H9 (cell line): ENCODE measurements around the gene ING1. TPM values are rescaled to one million over a fixed set of nuclear protein-coding genes. Genes with fewer than 3 reads are reported as not detected.

Experiments
- DNase-seq: peaks from one replicate; pipeline ENCODE4 v3.0.0-alpha.2; 2017
- H2AFZ ChIP-seq: one replicate; pipeline ENCODE4 v1.6.1; 2013; ENCODE audit warnings: mild to moderate bottlenecking, low read length, control low read depth, moderate library complexity
- H2AK5ac ChIP-seq: 2 replicates; pipeline ENCODE4 v1.6.1; 2013; ENCODE audit warnings: low read length, control low read depth, mixed read lengths; ENCODE audit not compliant: insufficient read length
- H2BK120ac ChIP-seq: one replicate; pipeline ENCODE4 v1.6.1; 2013; ENCODE audit warnings: low read depth, mild to moderate bottlenecking, low read length, control low read depth, inconsistent platforms; ENCODE audit not compliant: poor library complexity, severe bottlenecking
- H2BK12ac ChIP-seq: 2 replicates; pipeline ENCODE4 v1.6.1; 2013; ENCODE audit warnings: low read length, control low read depth, mixed read lengths, low read depth; ENCODE audit not compliant: insufficient read length
- H2BK15ac ChIP-seq: 2 replicates; pipeline ENCODE4 v1.6.1; 2013; ENCODE audit warnings: low read depth, low read length, control low read depth
- H2BK20ac ChIP-seq: one replicate; pipeline ENCODE4 v1.6.1; 2013; ENCODE audit warnings: low read depth, mild to moderate bottlenecking, low read length, control low read depth, inconsistent platforms; ENCODE audit not compliant: poor library complexity, severe bottlenecking
- H2BK5ac ChIP-seq: 2 replicates; pipeline ENCODE4 v1.6.1; 2013; ENCODE audit warnings: low read length, control low read depth, mixed read lengths; ENCODE audit not compliant: insufficient read length
- H3K14ac ChIP-seq: 2 replicates; pipeline ENCODE4 v1.6.1; 2013; ENCODE audit warnings: low read length, control low read depth; ENCODE audit not compliant: insufficient read depth
- H3K18ac ChIP-seq: 2 replicates; pipeline ENCODE4 v1.6.1; 2013; ENCODE audit warnings: low read depth, mild to moderate bottlenecking, mixed read lengths, low read length, control low read depth; ENCODE audit not compliant: insufficient read length
- H3K23ac ChIP-seq: 2 replicates; pipeline ENCODE4 v1.6.1; 2013; ENCODE audit warnings: low read length, control low read depth, mixed read lengths, low read depth; ENCODE audit not compliant: insufficient read length
- H3K23me2 ChIP-seq: 2 replicates; pipeline ENCODE4 v1.6.1; 2013; ENCODE audit warnings: low read depth, mild to moderate bottlenecking, mixed read lengths, low read length, control low read depth; ENCODE audit not compliant: insufficient read length, poor library complexity, severe bottlenecking
- H3K27ac ChIP-seq: 2 replicates; pipeline ENCODE4 v1.5.1; 2013; ENCODE audit warnings: low read length, control low read depth, mixed read lengths, low read depth; ENCODE audit not compliant: insufficient read length
- H3K27me3 ChIP-seq: 2 replicates; pipeline ENCODE4 v1.6.1; 2013; ENCODE audit warnings: low read length, control low read depth, inconsistent platforms; ENCODE audit not compliant: insufficient read depth
- H3K4ac ChIP-seq: 2 replicates; pipeline ENCODE4 v1.6.1; 2013; ENCODE audit warnings: low read depth, mild to moderate bottlenecking, control low read depth, inconsistent platforms, low read length, moderate library complexity
- H3K4me1 ChIP-seq: 2 replicates; pipeline ENCODE4 v1.6.1; 2013; ENCODE audit warnings: low read length, control low read depth, inconsistent platforms; ENCODE audit not compliant: insufficient read depth
- H3K4me2 ChIP-seq: 2 replicates; pipeline ENCODE4 v1.6.1; 2013; ENCODE audit warnings: low read length, control low read depth, mixed read lengths; ENCODE audit not compliant: insufficient read length, insufficient read depth
- H3K56ac ChIP-seq: 2 replicates; pipeline ENCODE4 v1.6.1; 2013; ENCODE audit warnings: low read depth, mild to moderate bottlenecking, mixed read lengths, low read length, control low read depth; ENCODE audit not compliant: insufficient read length
- H3K79me1 ChIP-seq: 2 replicates; pipeline ENCODE4 v1.6.1; 2013; ENCODE audit warnings: low read depth, mild to moderate bottlenecking, moderate library complexity, low read length, control low read depth, inconsistent platforms; ENCODE audit not compliant: insufficient read depth, poor library complexity, severe bottlenecking
- H3K79me2 ChIP-seq: 2 replicates; pipeline ENCODE4 v1.6.1; 2013; ENCODE audit warnings: low read length, control low read depth, inconsistent platforms; ENCODE audit not compliant: insufficient read depth
- H3K9ac ChIP-seq: 2 replicates; pipeline ENCODE4 v1.6.1; 2013; ENCODE audit warnings: low read length, control low read depth, mixed read lengths; ENCODE audit not compliant: insufficient read length; ENCODE audit errors: extremely low read depth
- H3K9me3 ChIP-seq: one replicate; pipeline ENCODE4 v1.6.1; 2013; ENCODE audit warnings: low read depth, low read length, inconsistent platforms; ENCODE audit not compliant: control insufficient read depth
- H3T11ph ChIP-seq: one replicate; pipeline ENCODE4 v1.6.1; 2013; ENCODE audit warnings: mild to moderate bottlenecking, low read length, control low read depth, inconsistent platforms
- H4K20me1 ChIP-seq: one replicate; pipeline ENCODE4 v1.6.1; 2013; ENCODE audit not compliant: control insufficient read depth, insufficient read length, insufficient read depth
- H4K5ac ChIP-seq: 2 replicates; pipeline ENCODE4 v1.6.1; 2013; ENCODE audit warnings: low read depth, mild to moderate bottlenecking, mixed read lengths, low read length, control low read depth; ENCODE audit not compliant: insufficient read length
- H4K8ac ChIP-seq: replicated peaks from 2 replicates; pipeline ENCODE4 v1.6.1; 2013; ENCODE audit warnings: low read length, control low read depth, mixed read lengths, low read depth; ENCODE audit not compliant: insufficient read length
- H4K91ac ChIP-seq: 2 replicates; pipeline ENCODE4 v1.6.1; 2013; ENCODE audit warnings: low read depth, mild to moderate bottlenecking, moderate library complexity, mixed read lengths, low read length, control low read depth; ENCODE audit not compliant: insufficient read length
- H3K27ac Mint-ChIP-seq, 3 experiments: 2 replicates in 2 of 3; 3 replicates in 1 of 3; pipeline ENCODE4 v1.8.0; 2020 to 2021; ENCODE audit warnings: mixed read lengths in 3 of 3, mild to moderate bottlenecking in 1 of 3, moderate library complexity in 1 of 3
- H3K27me3 Mint-ChIP-seq: 2 replicates; pipeline ENCODE4 v1.8.0; 2021; ENCODE audit warnings: low read depth, mild to moderate bottlenecking, moderate library complexity, mixed read lengths
- H3K36me3 Mint-ChIP-seq, 3 experiments: 2 replicates in 2 of 3; 3 replicates in 1 of 3; pipeline ENCODE4 v1.8.0; 2020 to 2021; ENCODE audit warnings: low read depth in 3 of 3, mixed read lengths in 3 of 3; ENCODE audit not compliant: insufficient read depth in 1 of 3
- H3K4me1 Mint-ChIP-seq, 2 experiments: 2 replicates each; pipeline ENCODE4 v1.8.0; 2020; ENCODE audit warnings: mixed read lengths in 2 of 2
- H3K4me3 Mint-ChIP-seq, 2 experiments: 2 replicates in 1 of 2; 3 replicates in 1 of 2; pipeline ENCODE4 v1.8.0; 2020 to 2021; ENCODE audit warnings: mild to moderate bottlenecking in 2 of 2, mixed read lengths in 2 of 2, moderate library complexity in 1 of 2
- H3K9me3 Mint-ChIP-seq, 2 experiments: 2 replicates in 1 of 2; 3 replicates in 1 of 2; pipeline ENCODE4 v1.8.0; 2020; ENCODE audit warnings: mild to moderate bottlenecking in 2 of 2, mixed read lengths in 2 of 2, moderate library complexity in 1 of 2
- WGBS: extraction: QIAGEN DNeasy Blood & Tissue Kit; methylation state at CpG from one replicate; pipeline ENCODE4 v1.1.7; 2013; ENCODE audit warnings: missing lambda C conversion rate, low lambda C conversion rate, mixed read lengths; ENCODE audit not compliant: insufficient read length; ENCODE audit errors: extremely low coverage; 5-methylcytosine and 5-hydroxymethylcytosine counted together
- total RNA-seq: library from RNA; stranded (reverse); gene quantifications from 2 replicates; pipeline ENCODE4 v1.2.1, GENCODE V29; 2021
- TF ChIP-seq, protein P1 (sequence below): fragments of 200-600 bp; sonication (generic); conservative IDR thresholded peaks from 3 replicates; pipeline ENCODE4 v1.8.0; 2021; ENCODE audit warnings: antibody characterized with exemption, mild to moderate bottlenecking

Gene ING1
- total RNA-seq, 1 experiment from 2014 or later: 17.3 TPM

DNA sequence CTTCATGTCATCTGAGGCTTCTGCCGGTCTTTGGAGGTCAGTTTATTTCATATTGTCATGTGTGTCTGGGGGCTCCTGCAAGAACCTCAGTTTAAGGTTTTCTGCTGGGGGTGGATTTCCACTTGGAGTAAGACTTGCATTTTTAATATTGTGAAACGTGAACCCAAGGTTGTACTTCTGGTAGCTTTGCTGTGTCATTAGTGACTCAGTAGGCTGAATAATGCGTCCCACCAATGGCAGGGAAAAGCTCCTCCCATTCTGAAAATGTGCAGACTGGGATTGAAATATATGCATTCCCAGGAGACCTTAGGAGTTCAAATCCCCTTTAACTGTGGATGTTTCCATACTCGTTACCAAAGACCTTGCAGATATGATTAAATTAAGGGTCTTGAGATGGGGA lies 46.2 kb downstream of the ING1 start:
- Histone ChIP-seq H2BK20ac (no peak overlapping the region), H3K27ac (no peak overlapping the region), H2BK15ac (no peak overlapping the region), H2AK5ac (no peak overlapping the region), H3K9me3 (no peaks in the 10 kb centered on the region), H3K79me1 (no peaks in the 10 kb centered on the region), H2BK120ac (no peak overlapping the region), H3K23ac (no peak overlapping the region), H3K4ac (no peak overlapping the region), H2AFZ (no peak overlapping the region), H4K20me1 (no peaks in the 10 kb centered on the region), H3K56ac (no peak overlapping the region), H3K4me2 (no peak overlapping the region), H2BK5ac (no peak overlapping the region), H2BK12ac (no peak overlapping the region), H3K23me2 (peaks cover 5% of the 10 kb centered on the region), H3K9ac (no peak overlapping the region), H3K18ac (no peak overlapping the region), H3T11ph (no peak overlapping the region), H4K91ac (no peak overlapping the region), H4K5ac (no peak overlapping the region), H3K27me3 (no peaks in the 10 kb centered on the region), H4K8ac (no peak overlapping the region), H3K79me2 (no peaks in the 10 kb centered on the region), H3K14ac (no peak overlapping the region), H3K4me1 (peaks cover 3% of the 10 kb centered on the region; the same call in 1 of the 2 replicates)
- H3K4me1 Mint-ChIP-seq: peaks cover 22 to 23% of the 10 kb centered on the region in 2 experiments
- TF ChIP-seq, protein P1, sequence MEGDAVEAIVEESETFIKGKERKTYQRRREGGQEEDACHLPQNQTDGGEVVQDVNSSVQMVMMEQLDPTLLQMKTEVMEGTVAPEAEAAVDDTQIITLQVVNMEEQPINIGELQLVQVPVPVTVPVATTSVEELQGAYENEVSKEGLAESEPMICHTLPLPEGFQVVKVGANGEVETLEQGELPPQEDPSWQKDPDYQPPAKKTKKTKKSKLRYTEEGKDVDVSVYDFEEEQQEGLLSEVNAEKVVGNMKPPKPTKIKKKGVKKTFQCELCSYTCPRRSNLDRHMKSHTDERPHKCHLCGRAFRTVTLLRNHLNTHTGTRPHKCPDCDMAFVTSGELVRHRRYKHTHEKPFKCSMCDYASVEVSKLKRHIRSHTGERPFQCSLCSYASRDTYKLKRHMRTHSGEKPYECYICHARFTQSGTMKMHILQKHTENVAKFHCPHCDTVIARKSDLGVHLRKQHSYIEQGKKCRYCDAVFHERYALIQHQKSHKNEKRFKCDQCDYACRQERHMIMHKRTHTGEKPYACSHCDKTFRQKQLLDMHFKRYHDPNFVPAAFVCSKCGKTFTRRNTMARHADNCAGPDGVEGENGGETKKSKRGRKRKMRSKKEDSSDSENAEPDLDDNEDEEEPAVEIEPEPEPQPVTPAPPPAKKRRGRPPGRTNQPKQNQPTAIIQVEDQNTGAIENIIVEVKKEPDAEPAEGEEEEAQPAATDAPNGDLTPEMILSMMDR: no peak
- DNase-seq: no peak
- H3K9me3 Mint-ChIP-seq: no peaks in the 10 kb centered on the region; a peak in 3 of 5 replicates
- 0 out of 7 replicates have a peak overlapping the region, but pooled peaks of 1 of the 3 experiments have one; percentile 61 for H3K27ac Mint-ChIP-seq
- WGBS: no CpG with 5 or more reads among the region's 4 CpGs
- no peaks in the 10 kb centered on the region; the same call in none of the 2 replicates for H3K27me3 Mint-ChIP-seq
- H3K4me3 Mint-ChIP-seq: no peak overlapping the region
- H3K36me3 Mint-ChIP-seq: no peaks in the 10 kb centered on the region; a peak in 1 of 7 replicates
